GM19467 (cell line): ENCODE measurements around the gene ACOX3.

Experiments
- ATAC-seq: cut with Tn5 transposase; IDR thresholded peaks from one replicate; pipeline ENCODE4 v1.9.1; 2021; ENCODE audit warnings: mild to moderate bottlenecking, moderate library complexity; ENCODE audit not compliant: unreplicated experiment

Gene ACOX3

DNA sequence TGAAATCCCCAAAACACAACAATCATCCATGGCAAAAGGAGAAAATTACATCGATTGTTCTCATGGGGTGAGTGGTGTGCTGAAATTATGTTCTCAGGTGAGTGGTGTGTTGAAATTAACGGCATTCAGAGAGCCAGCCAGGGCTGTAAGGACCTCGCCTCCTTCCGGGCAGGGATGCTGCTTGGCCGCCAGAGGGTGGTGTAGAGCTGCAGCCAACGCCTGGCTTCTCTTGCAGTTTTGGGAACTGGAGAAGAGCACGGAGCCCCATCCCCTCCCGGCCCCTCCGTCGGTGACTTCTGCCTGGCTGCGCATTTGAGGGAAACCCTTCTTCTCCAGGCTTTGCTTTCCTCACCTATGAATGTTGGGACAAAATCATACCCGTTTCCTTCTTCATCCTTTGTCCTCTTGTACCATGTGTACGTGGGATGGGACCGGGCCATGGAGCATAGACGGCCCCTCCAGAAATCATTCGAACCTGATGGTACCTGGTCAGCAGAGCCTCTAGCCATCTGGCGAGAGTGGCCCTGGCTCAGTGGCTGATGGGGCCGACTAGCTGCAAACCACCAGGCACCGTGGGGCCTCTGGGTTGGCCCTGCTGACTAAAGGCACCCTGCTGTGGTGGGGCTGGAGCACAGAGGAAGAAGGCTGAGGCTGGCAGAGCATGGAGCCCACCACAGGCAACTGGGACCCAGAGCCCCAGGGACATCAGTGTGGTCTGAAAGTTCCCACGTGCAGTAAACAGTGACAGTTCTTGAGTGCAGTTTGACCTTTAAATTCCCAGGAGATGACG lies 28.4 kb upstream of the ACOX3 start:
- peak; percentile 62 for ATAC-seq

DNA sequence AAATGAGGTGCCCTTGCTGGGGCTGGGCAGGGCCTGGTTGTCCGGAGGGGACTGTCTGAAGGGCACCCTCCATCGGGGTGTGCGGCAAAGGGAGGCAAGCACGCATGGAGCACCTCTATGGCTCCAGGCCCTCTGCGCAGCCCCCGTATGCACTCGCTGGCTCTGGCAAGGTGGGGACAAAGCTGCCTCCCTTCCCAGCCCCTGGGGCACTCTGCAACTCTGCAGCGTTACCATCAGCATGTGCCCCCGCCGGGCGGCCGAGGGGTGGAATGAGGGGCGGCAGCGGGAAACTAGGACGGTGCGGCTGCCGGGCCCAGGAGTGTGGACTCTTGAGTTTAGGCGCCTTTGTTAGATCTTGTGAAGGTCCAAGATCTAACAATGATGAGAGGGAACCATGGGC lies 26.5 kb upstream of the ACOX3 start:
- ATAC-seq: no peak

DNA sequence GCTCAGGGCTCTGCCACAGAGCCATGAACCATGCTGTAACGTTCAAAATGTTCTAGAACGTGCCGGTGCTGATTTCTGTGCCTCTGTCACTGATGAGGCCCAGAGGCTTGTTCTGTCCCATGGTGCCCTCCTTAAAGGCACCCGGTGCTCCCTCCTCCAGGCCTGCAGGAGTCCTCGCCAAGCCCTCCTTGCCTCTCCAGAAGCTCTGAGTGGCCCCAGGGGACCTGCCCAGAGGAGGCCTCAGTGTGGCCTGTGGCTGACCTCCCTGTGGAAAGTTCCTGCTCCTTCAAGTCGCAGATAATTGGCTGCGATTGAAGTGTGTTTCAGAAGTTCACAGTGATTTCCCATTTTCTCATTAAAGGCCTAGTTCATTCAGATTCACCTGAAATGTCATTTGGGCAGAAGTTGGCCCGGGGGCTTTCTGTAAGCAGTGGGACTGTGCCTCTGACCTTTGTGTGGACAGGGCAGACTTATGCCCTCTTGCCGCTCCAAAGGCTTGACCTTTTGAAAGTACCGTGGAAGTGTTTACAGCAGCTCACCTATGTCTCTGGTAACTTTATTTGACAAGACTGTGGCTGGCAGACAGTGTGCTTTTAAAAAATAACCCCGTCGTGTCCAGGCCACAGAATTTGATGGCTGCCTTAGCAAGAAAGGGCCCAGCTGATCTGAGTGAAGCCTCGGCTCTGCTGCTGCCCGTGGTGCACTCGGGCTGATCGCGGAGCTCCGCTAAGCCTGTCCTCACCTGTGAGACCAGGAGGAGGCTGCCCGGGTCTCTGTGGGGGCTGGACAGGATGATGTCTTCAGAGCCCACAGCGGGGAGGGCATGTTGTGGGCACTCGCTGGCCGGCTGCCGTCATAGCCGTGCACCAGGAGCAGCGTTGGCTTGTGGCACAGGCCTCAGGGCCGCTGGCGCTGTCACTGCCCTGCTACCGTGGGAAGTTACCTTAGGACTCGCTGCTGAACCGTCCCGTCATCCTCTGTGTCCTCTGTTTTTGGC lies 25.4 kb upstream of the ACOX3 start:
- ATAC-seq: no peak

DNA sequence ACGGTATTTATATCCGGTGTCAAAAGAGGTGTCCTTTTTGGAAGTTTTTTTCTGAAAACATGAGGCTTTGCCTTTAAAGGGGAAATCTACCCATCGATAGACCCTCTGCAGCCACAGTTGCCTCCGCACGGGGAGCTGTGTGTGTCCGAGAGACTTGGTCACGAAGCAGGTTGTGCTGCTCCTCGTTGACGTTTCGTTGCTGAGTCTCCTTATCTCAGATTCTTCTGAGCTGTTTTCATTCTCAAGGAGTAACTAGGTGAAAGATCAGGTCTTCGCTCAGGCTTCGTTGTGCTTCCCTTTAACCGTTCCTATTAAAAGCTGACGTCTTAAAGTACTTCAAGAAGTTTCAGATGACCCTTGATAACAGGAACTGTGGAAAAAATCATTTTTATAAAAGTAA lies 23.9 kb upstream of the ACOX3 start:
- no peak for ATAC-seq

DNA sequence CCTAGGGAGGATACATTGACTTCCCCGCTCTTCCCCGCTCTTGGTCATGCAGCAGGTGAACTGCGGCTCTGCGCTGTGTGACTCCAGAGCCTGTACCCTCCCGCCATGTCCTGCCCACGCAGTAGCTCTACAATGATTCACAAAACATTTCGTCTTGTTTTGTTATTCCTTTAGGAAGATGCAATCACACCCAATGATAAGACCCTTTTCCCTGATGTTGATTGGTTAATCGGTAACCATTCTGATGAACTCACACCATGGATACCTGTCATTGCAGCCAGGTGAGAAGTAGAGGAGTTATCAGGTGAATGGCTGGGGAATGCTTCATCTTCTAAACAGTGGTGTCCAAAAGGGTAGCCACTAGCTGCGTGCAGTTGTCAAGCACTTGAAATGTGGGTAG lies 23.3 kb upstream of the ACOX3 start:
- ATAC-seq: no peak

DNA sequence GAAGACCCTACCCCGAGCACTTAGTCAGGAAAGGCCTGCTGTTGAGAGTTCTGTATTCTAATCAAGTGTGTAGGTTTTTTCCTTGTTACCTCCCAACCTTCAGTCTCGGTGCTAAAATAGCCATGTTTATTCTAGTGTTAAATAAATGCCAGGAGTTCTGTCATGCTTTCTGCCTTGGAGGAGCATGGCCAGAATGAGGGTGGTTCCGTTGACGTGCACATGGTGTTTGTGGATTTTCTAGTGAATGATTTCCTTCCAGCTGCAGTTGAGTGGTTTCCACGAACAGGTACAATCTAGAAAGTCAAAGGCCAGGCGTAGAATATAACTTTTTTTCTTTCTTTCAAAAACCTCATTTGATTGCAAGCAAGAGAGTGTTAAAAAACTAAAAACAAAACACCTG lies 21.1 kb upstream of the ACOX3 start:
- no peak for ATAC-seq

DNA sequence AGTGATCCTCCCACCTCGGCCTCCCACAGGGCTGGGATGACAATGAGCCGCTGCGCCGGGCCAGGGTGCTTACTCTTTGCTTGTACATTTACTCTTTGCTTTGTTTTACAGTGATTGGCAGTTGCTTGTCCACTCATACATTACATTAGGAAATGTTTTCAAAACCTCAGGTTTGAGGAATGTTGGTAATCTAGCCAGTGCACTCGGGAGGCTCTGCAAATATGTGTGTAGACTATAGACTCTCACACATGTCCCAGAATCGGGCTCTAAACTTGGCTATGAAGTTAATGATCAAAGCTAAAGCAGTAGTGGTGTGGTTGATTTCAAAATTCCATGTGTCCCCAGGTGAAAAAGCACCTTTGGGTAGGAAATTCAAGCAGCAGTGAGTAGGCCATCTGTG lies 20.6 kb upstream of the ACOX3 start:
- ATAC-seq: no peak

DNA sequence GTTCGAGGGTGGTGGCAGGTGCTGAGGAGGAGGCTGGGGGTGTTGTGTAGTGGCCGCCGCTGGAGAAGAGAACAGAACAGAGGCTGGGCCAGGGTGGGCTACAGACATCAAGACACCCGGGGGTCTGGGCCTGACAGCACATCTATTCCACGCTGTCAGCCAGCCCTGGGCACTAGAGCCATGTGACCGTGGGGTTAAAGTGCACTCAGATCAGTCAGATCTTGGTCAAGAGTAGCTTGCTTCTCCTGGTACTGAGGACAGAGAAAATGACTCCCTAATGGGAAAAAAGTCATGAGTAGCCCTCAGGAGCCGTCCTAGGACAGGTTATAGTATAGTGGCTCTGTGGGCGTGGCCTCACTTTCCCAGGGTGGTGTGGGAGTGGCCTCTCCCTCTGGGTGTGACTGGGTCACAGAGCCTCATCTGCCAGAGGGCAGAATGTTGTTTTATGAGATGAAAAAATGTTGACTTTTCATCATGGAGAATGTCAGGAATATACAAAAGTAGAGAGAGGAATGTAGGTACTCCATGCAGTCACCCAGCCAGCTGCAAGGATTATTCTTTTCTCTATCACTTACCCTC lies 19.4 kb upstream of the ACOX3 start:
- no peak for ATAC-seq

DNA sequence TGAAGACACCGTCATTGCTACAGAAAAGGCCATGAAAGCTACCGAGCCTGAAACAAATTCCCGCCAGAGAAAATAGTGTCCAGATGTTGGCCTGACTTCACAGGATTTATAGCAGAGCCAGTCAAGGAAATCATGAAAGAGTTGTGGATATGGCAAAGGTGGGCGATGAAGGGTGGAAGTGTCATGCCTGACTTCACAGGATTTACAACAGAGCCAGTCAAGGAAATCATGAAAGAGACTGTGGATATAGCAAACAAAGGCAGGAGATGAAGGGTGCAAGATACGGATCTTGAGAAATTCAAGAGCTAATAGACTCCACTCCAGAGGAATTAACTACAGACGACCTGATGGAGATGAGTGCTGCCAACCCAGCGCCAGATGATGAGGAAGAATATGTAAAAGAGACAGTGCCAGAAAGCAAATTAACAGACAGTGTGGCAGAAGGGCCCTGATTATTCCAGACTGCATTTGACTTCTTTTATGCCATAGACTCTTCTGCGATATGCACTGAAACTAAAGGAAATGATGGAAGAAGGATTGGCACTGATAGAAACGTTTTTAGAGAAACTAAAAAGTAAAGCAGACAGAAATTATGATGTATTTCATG lies 17.2 kb upstream of the ACOX3 start:
- no peak for ATAC-seq

DNA sequence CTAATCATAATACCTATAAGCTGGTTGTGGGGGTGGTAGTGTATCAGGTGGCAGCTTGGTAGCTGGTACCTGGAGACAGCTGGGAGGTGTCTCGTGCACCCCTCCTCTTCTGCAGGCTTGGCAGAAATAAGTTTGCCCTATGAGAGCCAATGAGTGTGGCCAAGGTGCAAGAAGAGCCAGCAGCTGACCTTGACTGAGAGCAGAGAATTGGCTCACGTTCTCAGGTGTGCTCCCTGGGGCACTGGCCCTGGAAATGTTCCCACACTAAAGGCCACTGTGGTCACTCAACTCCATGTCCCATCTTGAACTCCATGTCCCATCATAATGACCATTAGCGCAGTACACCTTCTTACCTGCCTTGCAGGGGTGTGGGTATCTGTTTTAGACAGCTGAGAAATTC lies 13.4 kb upstream of the ACOX3 start:
- ATAC-seq: no peak

DNA sequence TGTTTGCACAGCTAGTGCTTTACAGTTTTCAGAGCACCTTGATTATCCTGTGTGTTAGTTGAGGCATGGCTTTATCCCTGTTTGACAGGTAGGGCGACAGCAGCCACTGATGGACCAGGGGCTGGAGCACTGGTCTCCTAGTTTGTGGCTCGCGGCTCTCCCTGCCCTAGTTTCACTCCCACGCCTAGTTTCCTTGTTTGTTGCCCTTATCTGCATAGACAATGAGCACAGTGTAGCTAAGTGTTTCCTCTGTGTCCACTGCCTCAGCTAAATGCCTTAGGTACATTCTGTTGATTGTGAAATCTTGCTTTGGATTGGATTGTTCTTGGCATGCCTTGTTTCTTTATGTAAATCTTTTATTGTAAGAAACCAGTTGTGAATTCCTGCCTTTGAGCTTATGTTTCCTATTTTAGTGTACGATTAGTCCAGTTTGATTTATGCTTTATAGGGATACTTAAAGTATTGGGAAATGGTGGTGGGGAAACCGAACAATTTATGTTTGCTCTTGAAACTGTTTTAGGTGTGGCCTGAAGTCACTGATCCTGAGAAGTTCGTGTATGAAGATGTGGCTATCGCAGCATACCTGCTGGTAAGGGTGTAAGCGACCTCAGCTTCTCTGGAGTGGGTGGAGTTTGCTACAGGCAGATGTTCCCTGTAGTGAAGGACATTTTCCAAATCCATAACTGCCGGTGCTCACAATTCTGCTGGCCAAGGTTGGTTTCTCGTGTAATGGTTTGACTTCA lies 11.1 kb upstream of the ACOX3 start:
- no peak for ATAC-seq

DNA sequence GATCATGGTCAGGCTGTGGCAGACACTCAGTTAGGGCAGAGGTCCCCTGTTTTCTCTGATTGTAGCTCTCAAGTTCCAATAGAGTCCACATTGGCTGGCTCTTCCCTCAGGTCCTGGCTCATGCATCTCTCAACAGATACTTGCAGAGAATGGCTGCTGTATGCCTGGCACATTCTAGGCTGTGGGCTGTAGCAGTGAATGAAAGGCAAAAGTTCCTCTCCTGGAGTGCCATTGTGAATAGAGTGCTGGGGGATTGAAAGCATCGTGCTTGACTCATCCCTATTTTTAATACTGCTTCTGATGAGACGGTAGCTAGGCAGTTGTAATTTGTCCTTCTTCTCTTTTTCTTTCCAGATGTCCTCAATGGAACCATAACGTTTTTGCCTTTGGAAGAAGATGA lies 5.6 kb upstream of the ACOX3 start:
- no peak for ATAC-seq

DNA sequence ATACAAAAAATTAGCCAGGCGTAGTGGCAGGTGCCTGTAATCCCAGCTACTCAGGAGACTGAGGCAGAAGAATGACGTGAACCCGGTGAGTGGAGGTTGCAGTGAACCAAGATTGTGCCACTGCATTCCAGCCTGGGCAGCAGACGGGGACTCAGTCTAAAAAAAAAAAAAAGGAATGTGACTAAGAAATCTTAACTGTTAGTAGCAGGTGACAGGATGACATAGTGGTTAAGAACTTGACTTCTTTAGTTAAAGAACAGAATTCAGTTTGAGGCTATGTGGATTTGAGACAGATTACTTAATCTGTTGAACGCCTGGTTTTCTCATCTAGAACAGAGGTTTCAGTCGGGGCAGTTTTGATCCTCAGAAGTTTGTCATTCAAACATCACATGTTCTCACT lies 3.3 kb upstream of the ACOX3 start:
- ATAC-seq: no peak

DNA sequence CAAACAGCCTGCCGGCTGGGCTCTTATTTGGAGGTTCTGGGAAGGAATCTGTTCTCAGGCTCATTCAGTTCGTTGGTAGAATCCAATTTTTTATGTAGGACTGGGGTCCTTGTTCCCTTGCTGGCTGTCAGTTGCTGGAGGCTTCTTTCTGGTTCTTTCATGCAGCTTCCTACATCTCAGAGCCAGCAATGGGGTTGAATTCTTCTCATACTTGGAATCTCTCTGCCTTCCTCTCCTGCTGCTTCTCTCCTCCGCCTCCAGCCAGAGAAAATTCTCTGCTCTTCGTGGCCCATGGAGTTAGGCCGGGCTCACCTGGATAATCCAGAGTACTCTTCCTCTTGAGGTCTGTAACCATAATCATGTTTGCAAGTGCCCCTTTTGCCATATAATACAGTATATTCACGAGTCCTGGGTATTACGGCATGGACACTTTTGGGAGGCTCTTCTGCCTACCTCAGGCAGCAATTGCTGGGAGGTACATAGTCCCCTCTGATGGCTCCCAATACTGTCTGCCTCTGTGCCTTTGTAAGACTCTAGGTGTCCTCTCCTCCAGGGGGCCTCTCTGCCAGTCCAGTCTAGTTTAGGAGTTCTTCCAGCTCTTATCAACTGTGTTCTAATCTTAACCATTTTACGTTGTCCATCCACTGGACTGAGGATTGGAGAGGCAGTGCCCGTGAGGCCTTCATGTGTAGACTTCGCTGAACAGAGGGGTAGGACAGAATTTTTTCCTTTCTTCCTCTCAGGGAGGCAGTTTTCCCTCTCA lies 2.3 kb upstream of the ACOX3 start:
- ATAC-seq: no peak

DNA sequence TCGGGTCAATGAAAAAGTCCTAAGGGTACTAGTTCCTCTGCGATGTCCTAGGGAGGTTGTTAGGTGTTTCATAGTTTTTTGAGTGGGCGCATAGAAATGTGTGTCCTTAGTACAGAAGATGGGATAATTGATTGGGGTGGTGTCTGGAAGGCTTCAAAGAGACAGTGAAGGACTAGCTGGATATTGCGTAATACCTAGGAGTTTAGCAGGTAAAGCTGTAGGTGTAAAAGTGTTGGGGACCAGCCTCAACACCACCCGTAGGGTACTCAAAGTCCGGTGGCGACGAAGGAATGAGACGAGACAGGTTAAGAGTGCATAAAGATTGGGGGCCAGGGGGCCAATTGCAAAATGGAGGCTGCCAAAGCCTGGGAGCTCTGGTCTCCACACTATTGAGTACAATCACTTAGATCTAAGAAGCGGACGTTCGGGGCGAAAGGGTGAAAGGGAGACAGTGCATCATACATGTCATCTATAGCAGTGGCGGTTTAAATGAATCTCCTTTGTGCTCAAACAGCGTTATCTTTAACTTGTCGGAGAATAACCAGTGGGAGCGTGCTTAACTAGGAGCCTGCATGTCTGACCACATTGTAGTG lies 1.1 kb upstream of the ACOX3 start:
- ATAC-seq: no peak

DNA sequence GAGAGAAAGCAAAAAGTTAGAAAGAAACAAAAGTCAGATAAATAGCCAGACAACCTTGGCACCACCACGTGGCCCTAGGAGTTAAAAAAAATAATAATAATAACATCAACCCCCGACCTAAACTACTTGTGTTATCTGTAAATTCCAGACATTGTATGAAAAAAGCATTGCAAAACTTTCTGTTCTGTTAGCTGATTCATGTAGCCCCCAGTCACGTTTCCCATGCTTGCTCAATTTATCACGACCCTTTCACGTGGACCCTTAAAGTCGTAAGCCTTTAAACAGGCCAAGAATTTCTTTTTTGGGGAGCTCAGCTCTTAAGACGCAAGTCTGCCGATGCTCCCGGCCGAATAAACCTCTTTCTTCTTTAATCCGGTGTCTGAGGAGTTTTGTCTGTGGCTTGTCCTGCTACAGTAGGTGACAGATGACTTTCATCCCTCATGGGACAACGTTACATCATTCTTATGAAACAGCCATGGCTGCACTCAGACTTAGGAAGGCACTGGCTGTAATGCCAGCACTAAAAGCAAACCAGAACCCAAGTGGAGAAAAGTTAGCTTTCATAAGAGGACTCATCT lies 520 bp downstream of the ACOX3 start:
- ATAC-seq: peak; percentile 21

DNA sequence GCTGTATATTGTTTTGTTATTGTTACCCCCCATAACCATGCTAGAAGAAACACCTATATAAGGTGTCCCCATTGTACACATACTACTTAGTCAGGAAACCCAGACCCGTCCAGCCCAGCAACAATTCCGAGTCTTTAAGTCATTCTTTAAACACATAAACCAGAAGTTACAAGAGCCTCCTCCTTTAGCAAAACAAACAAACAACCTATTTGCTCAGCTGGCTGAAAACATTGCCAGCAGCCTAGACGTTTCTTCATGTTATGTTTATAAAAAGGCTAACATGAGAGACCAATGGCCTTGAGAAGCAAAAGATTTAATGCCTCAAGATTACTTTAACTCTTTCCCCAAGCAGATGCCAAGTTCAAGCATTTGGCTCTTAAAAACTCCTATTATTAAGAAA lies 1.4 kb downstream of the ACOX3 start:
- no peak for ATAC-seq

DNA sequence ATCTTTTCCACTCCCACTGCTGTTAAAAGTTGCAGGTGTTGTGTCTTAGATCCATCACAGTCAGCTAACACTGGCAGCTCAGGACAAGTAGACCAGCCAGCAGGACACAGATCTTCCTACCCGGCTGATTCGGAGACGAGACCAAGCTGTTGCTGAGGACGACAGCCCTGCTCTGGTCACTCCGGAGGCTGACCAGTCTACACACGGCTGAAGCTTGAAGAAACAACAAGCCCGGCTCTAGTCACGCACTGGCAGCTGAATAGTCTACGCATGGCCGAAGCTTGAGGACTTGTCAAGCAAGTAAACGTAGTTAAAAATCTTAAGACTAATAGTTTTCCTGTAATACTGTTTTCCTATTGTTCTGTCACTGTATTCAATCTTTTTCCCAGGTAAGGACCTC lies 1.8 kb downstream of the ACOX3 start:
- ATAC-seq: no peak

DNA sequence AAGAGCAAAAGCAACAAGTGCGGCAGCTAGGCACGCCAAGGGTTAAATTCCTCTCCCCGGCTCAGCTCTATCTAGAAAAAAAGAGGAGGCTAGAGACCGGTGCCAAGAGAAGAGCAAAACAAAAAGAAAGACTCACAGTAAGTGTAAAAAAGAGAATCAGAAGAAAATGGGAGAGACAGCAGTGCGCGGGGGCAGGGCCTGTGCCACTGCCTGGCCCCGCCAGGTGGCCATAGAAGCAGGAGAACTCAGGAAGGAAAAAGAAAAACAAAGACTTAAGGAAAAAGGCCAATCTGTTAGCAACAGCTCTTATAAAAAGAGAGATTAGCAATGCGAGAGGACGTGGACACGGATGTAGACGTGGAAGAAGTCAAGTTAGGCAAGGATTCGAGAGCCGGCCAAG lies 3.2 kb downstream of the ACOX3 start:
- no peak for ATAC-seq
